A673 (cell line): ENCODE measurements around the gene CCL1.

Source experiments
- CTCF ChIP-seq: fragments of 300-800, 200-600 bp; sonication (generic); conservative IDR thresholded peaks from 2 replicates; pipeline ENCODE4 v1.5.1; 2017; ENCODE audit warnings: low read depth, mild to moderate bottlenecking, antibody characterized with exemption, low read length, moderate library complexity, mixed read lengths
- EZH2 ChIP-seq: fragments of 200-600 bp; sonication (generic); IDR thresholded peaks from 2 replicates; pipeline ENCODE4 v1.6.1; 2017; ENCODE audit warnings: borderline replicate concordance, low read depth, mild to moderate bottlenecking, mixed read lengths, antibody characterized with exemption, low read length; ENCODE audit not compliant: poor library complexity, severe bottlenecking

GRCh38 chr17:34311291-34311690, 51.7 kb downstream of the CCL1 start:
- no peak for TF ChIP-seq CTCF
- no peak for TF ChIP-seq EZH2
